Measurements from ENCODE around the gene NUDT17.

- TF ChIP-seq EZH2phosphoT487 (IDR thresholded peaks at IDR 0.05; ENCODE audit: insufficient read depth, low read depth) (no peak), EZH2 (IDR thresholded peaks at IDR 0.05; ENCODE audit: insufficient read depth, poor library complexity, severe bottlenecking) (no peak)
These were observed 7.8 kb upstream of the NUDT17 start for GRCh38 chr1:145837656-145838055.
